ENCODE data around the gene NIFK.
"Not testable (repeated sequence)": the region's sequence is repeated elsewhere in the genome, so short reads cannot be mapped to it uniquely, and the experiment has no call there.

The NIFK gene

GRCh38 chr2:121695171-121695451 is 41.6 kb downstream of the NIFK start:
- H3K4me1 ChIP-seq (ENCODE audit: control insufficient read depth, insufficient read depth, low read length) = peaks cover 6% of the 10 kb centered on the region
- H3K9ac ChIP-seq (ENCODE audit: low read length in 2 of 2) = no peak overlapping the region
- no peaks in the 10 kb centered on the region for H3K27me3 ChIP-seq (ENCODE audit: control insufficient read depth in 1 of 2, insufficient read depth in 2 of 2, low read length in 2 of 2)
- no peak overlapping the region for H3K4me3 ChIP-seq (ENCODE audit: low read length in 2 of 2)
- H3K9me3 ChIP-seq (ENCODE audit: control insufficient read depth in 2 of 2, low read length in 2 of 2) = no peaks in the 10 kb centered on the region
- no peak overlapping the region for H3K27ac ChIP-seq (ENCODE audit: low read length)
- H3K36me3 ChIP-seq (ENCODE audit: control insufficient read depth in 2 of 2, insufficient read depth in 2 of 2, low read length in 2 of 2) = no peaks in the 10 kb centered on the region

GRCh38 chr2:121694398-121695170 is 42.1 kb downstream of the NIFK start:
- Histone ChIP-seq H3K27ac (ENCODE audit: low read length) (no peak overlapping the region), H3K4me1 (ENCODE audit: control insufficient read depth, insufficient read depth, low read length) (peaks cover 3% of the 10 kb centered on the region), H3K9ac (ENCODE audit: low read length in 2 of 2) (no peak overlapping the region), H3K4me3 (ENCODE audit: low read length in 2 of 2) (no peak overlapping the region), H3K9me3 (ENCODE audit: control insufficient read depth in 2 of 2, low read length in 2 of 2) (no peaks in the 10 kb centered on the region), H3K36me3 (ENCODE audit: control insufficient read depth in 2 of 2, insufficient read depth in 2 of 2, low read length in 2 of 2) (no peaks in the 10 kb centered on the region), H3K27me3 (ENCODE audit: control insufficient read depth in 1 of 2, insufficient read depth in 2 of 2, low read length in 2 of 2) (no peaks in the 10 kb centered on the region)

GRCh38 chr2:121690572-121690971 is 46.1 kb downstream of the NIFK start:
- H3K9me3 ChIP-seq (ENCODE audit: control insufficient read depth in 2 of 2, low read length in 2 of 2); H3K27me3 ChIP-seq (ENCODE audit: control insufficient read depth in 1 of 2, insufficient read depth in 2 of 2, low read length in 2 of 2): not testable (repeated sequence)

GRCh38 chr2:121690095-121690494 is 46.6 kb downstream of the NIFK start:
- Histone ChIP-seq H3K9ac (ENCODE audit: low read length in 2 of 2) (no peak overlapping the region), H3K27me3 (ENCODE audit: control insufficient read depth in 1 of 2, insufficient read depth in 2 of 2, low read length in 2 of 2) (no peaks in the 10 kb centered on the region), H3K9me3 (ENCODE audit: control insufficient read depth in 2 of 2, low read length in 2 of 2) (no peaks in the 10 kb centered on the region), H3K4me3 (ENCODE audit: low read length in 2 of 2) (no peak overlapping the region), H3K27ac (ENCODE audit: low read length) (no peak overlapping the region), H3K36me3 (ENCODE audit: control insufficient read depth in 2 of 2, insufficient read depth in 2 of 2, low read length in 2 of 2) (no peaks in the 10 kb centered on the region), H3K4me1 (ENCODE audit: control insufficient read depth, insufficient read depth, low read length) (peaks cover 3% of the 10 kb centered on the region)

More at GRCh38 chr2:121690572-121690971, 46.1 kb downstream of the NIFK start:
- not testable (repeated sequence) for H3K27ac ChIP-seq (ENCODE audit: low read length); H3K36me3 ChIP-seq (ENCODE audit: control insufficient read depth in 2 of 2, insufficient read depth in 2 of 2, low read length in 2 of 2); H3K9ac ChIP-seq (ENCODE audit: low read length in 2 of 2); H3K4me1 ChIP-seq (ENCODE audit: control insufficient read depth, insufficient read depth, low read length); H3K4me3 ChIP-seq (ENCODE audit: low read length in 2 of 2)

GRCh38 chr2:121689356-121689755 is 47.3 kb downstream of the NIFK start:
- H3K27ac ChIP-seq (ENCODE audit: low read length) = no peak overlapping the region

GRCh38 chr2:121688820-121689219 is 47.9 kb downstream of the NIFK start:
- H3K9me3 ChIP-seq (ENCODE audit: control insufficient read depth in 2 of 2, low read length in 2 of 2) = no peaks in the 10 kb centered on the region
- H3K4me3 ChIP-seq (ENCODE audit: low read length in 2 of 2) = no peak overlapping the region
- no peak overlapping the region for H3K27ac ChIP-seq (ENCODE audit: low read length)
- no peak overlapping the region for H3K9ac ChIP-seq (ENCODE audit: low read length in 2 of 2)
- H3K4me1 ChIP-seq (ENCODE audit: control insufficient read depth, insufficient read depth, low read length) = no peaks in the 10 kb centered on the region
- no peaks in the 10 kb centered on the region for H3K27me3 ChIP-seq (ENCODE audit: control insufficient read depth in 1 of 2, insufficient read depth in 2 of 2, low read length in 2 of 2)
- no peaks in the 10 kb centered on the region for H3K36me3 ChIP-seq (ENCODE audit: control insufficient read depth in 2 of 2, insufficient read depth in 2 of 2, low read length in 2 of 2)

More at GRCh38 chr2:121689356-121689755, 47.3 kb downstream of the NIFK start:
- no peaks in the 10 kb centered on the region for H3K27me3 ChIP-seq (ENCODE audit: control insufficient read depth in 1 of 2, insufficient read depth in 2 of 2, low read length in 2 of 2)
- no peaks in the 10 kb centered on the region for H3K9me3 ChIP-seq (ENCODE audit: control insufficient read depth in 2 of 2, low read length in 2 of 2)
- H3K9ac ChIP-seq (ENCODE audit: low read length in 2 of 2) = no peak overlapping the region
- H3K4me3 ChIP-seq (ENCODE audit: low read length in 2 of 2) = no peak overlapping the region
- no peaks in the 10 kb centered on the region for H3K36me3 ChIP-seq (ENCODE audit: control insufficient read depth in 2 of 2, insufficient read depth in 2 of 2, low read length in 2 of 2)
- no peaks in the 10 kb centered on the region for H3K4me1 ChIP-seq (ENCODE audit: control insufficient read depth, insufficient read depth, low read length)

GRCh38 chr2:121686902-121687301 is 49.8 kb downstream of the NIFK start:
- H3K9ac ChIP-seq (ENCODE audit: low read length in 2 of 2) = no peak overlapping the region
- H3K27ac ChIP-seq (ENCODE audit: low read length) = no peak overlapping the region

GRCh38 chr2:121686218-121686617 is 50.5 kb downstream of the NIFK start:
- no peak overlapping the region for H3K9ac ChIP-seq (ENCODE audit: low read length in 2 of 2)
- peaks cover 12 to 14% of the 10 kb centered on the region in 2 donors for H3K9me3 ChIP-seq (ENCODE audit: control insufficient read depth in 2 of 2, low read length in 2 of 2)
- H3K36me3 ChIP-seq (ENCODE audit: control insufficient read depth in 2 of 2, insufficient read depth in 2 of 2, low read length in 2 of 2) = no peaks in the 10 kb centered on the region
- no peak overlapping the region for H3K27ac ChIP-seq (ENCODE audit: low read length)
- H3K4me3 ChIP-seq (ENCODE audit: low read length in 2 of 2) = no peak overlapping the region
- no peaks in the 10 kb centered on the region for H3K4me1 ChIP-seq (ENCODE audit: control insufficient read depth, insufficient read depth, low read length)
- no peaks in the 10 kb centered on the region for H3K27me3 ChIP-seq (ENCODE audit: control insufficient read depth in 1 of 2, insufficient read depth in 2 of 2, low read length in 2 of 2)

More at GRCh38 chr2:121686902-121687301, 49.8 kb downstream of the NIFK start:
- Histone ChIP-seq H3K4me1 (ENCODE audit: control insufficient read depth, insufficient read depth, low read length) (no peaks in the 10 kb centered on the region), H3K9me3 (ENCODE audit: control insufficient read depth in 2 of 2, low read length in 2 of 2) (peaks cover 9 to 12% of the 10 kb centered on the region in 2 donors), H3K4me3 (ENCODE audit: low read length in 2 of 2) (no peak overlapping the region), H3K36me3 (ENCODE audit: control insufficient read depth in 2 of 2, insufficient read depth in 2 of 2, low read length in 2 of 2) (no peaks in the 10 kb centered on the region), H3K27me3 (ENCODE audit: control insufficient read depth in 1 of 2, insufficient read depth in 2 of 2, low read length in 2 of 2) (no peaks in the 10 kb centered on the region)

GRCh38 chr2:121682396-121683298 is 54.0 kb downstream of the NIFK start:
- Histone ChIP-seq H3K9me3 (ENCODE audit: control insufficient read depth in 2 of 2, low read length in 2 of 2) (peaks cover 14 to 15% of the 10 kb centered on the region in 2 donors), H3K4me3 (ENCODE audit: low read length in 2 of 2) (no peak overlapping the region), H3K36me3 (ENCODE audit: control insufficient read depth in 2 of 2, insufficient read depth in 2 of 2, low read length in 2 of 2) (no peaks in the 10 kb centered on the region), H3K27ac (ENCODE audit: low read length) (no peak overlapping the region), H3K27me3 (ENCODE audit: control insufficient read depth in 1 of 2, insufficient read depth in 2 of 2, low read length in 2 of 2) (no peaks in the 10 kb centered on the region), H3K4me1 (ENCODE audit: control insufficient read depth, insufficient read depth, low read length) (no peaks in the 10 kb centered on the region), H3K9ac (ENCODE audit: low read length in 2 of 2) (no peak overlapping the region)

- H3K4me1 ChIP-seq (ENCODE audit: control insufficient read depth, insufficient read depth, low read length) = no peaks in the 10 kb centered on the region
- H3K27me3 ChIP-seq (ENCODE audit: control insufficient read depth in 1 of 2, insufficient read depth in 2 of 2, low read length in 2 of 2) = no peaks in the 10 kb centered on the region
- H3K27ac ChIP-seq (ENCODE audit: low read length) = no peak overlapping the region
- H3K9me3 ChIP-seq (ENCODE audit: control insufficient read depth in 2 of 2, low read length in 2 of 2) = peaks cover 11 to 14% of the 10 kb centered on the region in 2 donors
- no peaks in the 10 kb centered on the region for H3K36me3 ChIP-seq (ENCODE audit: control insufficient read depth in 2 of 2, insufficient read depth in 2 of 2, low read length in 2 of 2)
- no peak overlapping the region for H3K4me3 ChIP-seq (ENCODE audit: low read length in 2 of 2)
- no peak overlapping the region for H3K9ac ChIP-seq (ENCODE audit: low read length in 2 of 2)
These were observed 58.8 kb downstream of the NIFK start for GRCh38 chr2:121677855-121678254.
